HEK293T (cell line): ENCODE data around the gene ADSS2.

ENCODE experiments used
- BHLHE40 ChIP-seq: fragments of 450-650 bp; IDR thresholded peaks from 2 replicates; pipeline ENCODE4 v1.6.1; 2016; ENCODE audit warnings: mild to moderate bottlenecking, moderate library complexity, borderline replicate concordance
- FOXM1 ChIP-seq: fragments of 450-650 bp; IDR thresholded peaks from 2 replicates; pipeline ENCODE4 v1.6.1; 2017; ENCODE audit warnings: mild to moderate bottlenecking, borderline replicate concordance
- LEF1 ChIP-seq: fragments of 450-650 bp; IDR thresholded peaks from 2 replicates; pipeline ENCODE4 v1.6.1; 2017; ENCODE audit warnings: mild to moderate bottlenecking, borderline replicate concordance
- NFRKB ChIP-seq: fragments of 450-650 bp; IDR thresholded peaks from 2 replicates; pipeline ENCODE4 v1.6.1; 2016; ENCODE audit warnings: mild to moderate bottlenecking, moderate library complexity
- SUZ12 ChIP-seq: fragments of 450-650 bp; IDR thresholded peaks from 2 replicates; pipeline ENCODE4 v1.6.1; 2016; ENCODE audit warnings: mild to moderate bottlenecking
- TARDBP ChIP-seq: fragments of 450-650 bp; IDR thresholded peaks from 2 replicates; pipeline ENCODE4 v1.6.1; 2016

- TF ChIP-seq LEF1 (no peak), TARDBP (no peak), FOXM1 (no peak), SUZ12 (no peak), BHLHE40 (no peak), NFRKB (no peak)
Measured at GRCh38 chr1:244445320-244446181, 6.2 kb downstream of the ADSS2 start.
